Heart left ventricle (tissue), 13 donors: Measurements from ENCODE around the gene ALDH3A2.

Experiments
- POLR2A ChIP-seq, 2 donors: fragments of 450-650 bp; IDR thresholded peaks; one replicate each; pipeline ENCODE4 v1.6.1; 2017; ENCODE audit warnings: antibody characterized with exemption in 2 of 2, mild to moderate bottlenecking in 2 of 2, moderate library complexity in 2 of 2
- TF ChIP-seq, protein P1 (sequence below), 12 donors: fragments of 200-600 bp; sonication (generic) in 4 of 12; IDR thresholded peaks; one replicate each; pipeline versions ENCODE4 v1.5.0 to v1.8.0; 2018 to 2022; ENCODE audit warnings: antibody characterized with exemption in 12 of 12, mild to moderate bottlenecking in 5 of 12
- donor health status: ischemic (EF 13 %, LVEDD 7.1; RV severe dilation, severe dysfunction).
- donor health status: DM: no; HTN: yes; CAD: no.
- donor health status: DM: no; HTN: no; CAD: no.
- donor health status: ischemic (EF 25% LVEDD 6.9; RV normal size, moderate dysfunction).
- donor health status: ischemic (EF 25% LVEDD 5.7; RV mildly dilated, moderate dysfunction).
- donor health status: ischemic (EF 35%, LVEDD 5.7; RV mildly dilated, moderate dysfunction).
- donor health status: nonischemic (EF 11% LVEDD 7.7; RV severe dilation, severe dysfunction).
- donor health status: DM: yes; HTN: yes; CAD: no.
- donor health status: PGD.
- donor health status: ischemic (EF 29% LVEDD 5.4; RV normal size, mild dysfunction).
- donor health status: nonischemic (EF 23%, LVEDD 6.1; RV moderate dilation, normal function).

- TF ChIP-seq, protein P1, sequence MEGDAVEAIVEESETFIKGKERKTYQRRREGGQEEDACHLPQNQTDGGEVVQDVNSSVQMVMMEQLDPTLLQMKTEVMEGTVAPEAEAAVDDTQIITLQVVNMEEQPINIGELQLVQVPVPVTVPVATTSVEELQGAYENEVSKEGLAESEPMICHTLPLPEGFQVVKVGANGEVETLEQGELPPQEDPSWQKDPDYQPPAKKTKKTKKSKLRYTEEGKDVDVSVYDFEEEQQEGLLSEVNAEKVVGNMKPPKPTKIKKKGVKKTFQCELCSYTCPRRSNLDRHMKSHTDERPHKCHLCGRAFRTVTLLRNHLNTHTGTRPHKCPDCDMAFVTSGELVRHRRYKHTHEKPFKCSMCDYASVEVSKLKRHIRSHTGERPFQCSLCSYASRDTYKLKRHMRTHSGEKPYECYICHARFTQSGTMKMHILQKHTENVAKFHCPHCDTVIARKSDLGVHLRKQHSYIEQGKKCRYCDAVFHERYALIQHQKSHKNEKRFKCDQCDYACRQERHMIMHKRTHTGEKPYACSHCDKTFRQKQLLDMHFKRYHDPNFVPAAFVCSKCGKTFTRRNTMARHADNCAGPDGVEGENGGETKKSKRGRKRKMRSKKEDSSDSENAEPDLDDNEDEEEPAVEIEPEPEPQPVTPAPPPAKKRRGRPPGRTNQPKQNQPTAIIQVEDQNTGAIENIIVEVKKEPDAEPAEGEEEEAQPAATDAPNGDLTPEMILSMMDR (IDR thresholded peaks at IDR 0.05): no peak
- no peak for TF ChIP-seq POLR2A (IDR thresholded peaks at IDR 0.05)
Measured at GRCh38 chr17:19664821-19665181, 16.2 kb downstream of the ALDH3A2 start.
